Measurements from ENCODE around the gene ALB. TPM values are rescaled to one million over a fixed set of nuclear protein-coding genes. Genes with fewer than 3 reads are reported as not detected.

Gene ALB
- total RNA-seq, 1 donor from 2014 or later, result not detected

- no peak for DNase-seq (ENCODE audit: low spot score)
- intact Hi-C loops (cut with micrococcal nuclease), result no loop called here
- no peaks in the 10 kb centered on the region for H3K4me1 Mint-ChIP-seq (ENCODE audit: low read depth)
- no peaks in the 10 kb centered on the region for H3K9me3 Mint-ChIP-seq
- H3K27ac Mint-ChIP-seq, result no peak overlapping the region
- H3K27me3 Mint-ChIP-seq (ENCODE audit: insufficient read depth), result peaks cover 1% of the 10 kb centered on the region
- H3K4me3 Mint-ChIP-seq, result no peak overlapping the region
- H3K36me3 Mint-ChIP-seq (ENCODE audit: low read depth), result no peaks in the 10 kb centered on the region
Measured at GRCh38 chr4:73411731-73412414, 7.8 kb downstream of the ALB start.

GRCh38 chr4:73413294-73413755 lies 9.2 kb downstream of the ALB start:
- H3K36me3 Mint-ChIP-seq (ENCODE audit: low read depth), result no peaks in the 10 kb centered on the region
- H3K4me1 Mint-ChIP-seq (ENCODE audit: low read depth), result no peaks in the 10 kb centered on the region
- H3K27me3 Mint-ChIP-seq (ENCODE audit: insufficient read depth), result peaks cover 1% of the 10 kb centered on the region
- no peaks in the 10 kb centered on the region for H3K9me3 Mint-ChIP-seq
- no peak for DNase-seq (ENCODE audit: low spot score)
- H3K4me3 Mint-ChIP-seq, result no peak overlapping the region
- H3K27ac Mint-ChIP-seq, result no peak overlapping the region
- intact Hi-C loops (cut with micrococcal nuclease), result no loop called here

GRCh38 chr4:73414936-73415271 lies 10.8 kb downstream of the ALB start:
- intact Hi-C loops (cut with micrococcal nuclease), result no loop called here
- H3K4me1 Mint-ChIP-seq (ENCODE audit: low read depth), result no peaks in the 10 kb centered on the region
- no peaks in the 10 kb centered on the region for H3K36me3 Mint-ChIP-seq (ENCODE audit: low read depth)
- peaks cover 1% of the 10 kb centered on the region for H3K27me3 Mint-ChIP-seq (ENCODE audit: insufficient read depth)
- no peak overlapping the region for H3K27ac Mint-ChIP-seq
- no peaks in the 10 kb centered on the region for H3K9me3 Mint-ChIP-seq
- DNase-seq (ENCODE audit: low spot score), result no peak
- no peak overlapping the region for H3K4me3 Mint-ChIP-seq

GRCh38 chr4:73415807-73416238 lies 11.7 kb downstream of the ALB start:
- Mint-ChIP-seq H3K27me3 (ENCODE audit: insufficient read depth) (peaks cover 1% of the 10 kb centered on the region), H3K9me3 (no peaks in the 10 kb centered on the region), H3K27ac (no peak overlapping the region), H3K4me1 (ENCODE audit: low read depth) (no peaks in the 10 kb centered on the region), H3K36me3 (ENCODE audit: low read depth) (no peaks in the 10 kb centered on the region), H3K4me3 (no peak overlapping the region)
- DNase-seq (ENCODE audit: low spot score), result no peak
- intact Hi-C loops (cut with micrococcal nuclease), result no loop called here

- intact Hi-C loops (cut with micrococcal nuclease), result no loop called here
- no peak overlapping the region for H3K4me3 Mint-ChIP-seq
- H3K4me1 Mint-ChIP-seq (ENCODE audit: low read depth), result no peaks in the 10 kb centered on the region
- no peaks in the 10 kb centered on the region for H3K36me3 Mint-ChIP-seq (ENCODE audit: low read depth)
- H3K9me3 Mint-ChIP-seq, result no peaks in the 10 kb centered on the region
- no peak overlapping the region for H3K27ac Mint-ChIP-seq
- DNase-seq (ENCODE audit: low spot score), result no peak
- peaks cover 3% of the 10 kb centered on the region for H3K27me3 Mint-ChIP-seq (ENCODE audit: insufficient read depth)
Measured at GRCh38 chr4:73416423-73417087, 12.5 kb downstream of the ALB start.

GRCh38 chr4:73417342-73417741 lies 13.3 kb downstream of the ALB start:
- H3K4me1 Mint-ChIP-seq (ENCODE audit: low read depth), result no peaks in the 10 kb centered on the region
- no peaks in the 10 kb centered on the region for H3K9me3 Mint-ChIP-seq
- H3K27me3 Mint-ChIP-seq (ENCODE audit: insufficient read depth), result peaks cover 3% of the 10 kb centered on the region
- no peak overlapping the region for H3K27ac Mint-ChIP-seq
- H3K4me3 Mint-ChIP-seq, result no peak overlapping the region
- intact Hi-C loops (cut with micrococcal nuclease), result no loop called here
- DNase-seq (ENCODE audit: low spot score), result no peak
- H3K36me3 Mint-ChIP-seq (ENCODE audit: low read depth), result no peaks in the 10 kb centered on the region

GRCh38 chr4:73417973-73418372 lies 13.9 kb downstream of the ALB start:
- H3K9me3 Mint-ChIP-seq, result no peaks in the 10 kb centered on the region
- H3K27ac Mint-ChIP-seq, result no peak overlapping the region
- DNase-seq (ENCODE audit: low spot score), result no peak
- no peaks in the 10 kb centered on the region for H3K4me1 Mint-ChIP-seq (ENCODE audit: low read depth)
- H3K4me3 Mint-ChIP-seq, result no peak overlapping the region
- no peaks in the 10 kb centered on the region for H3K36me3 Mint-ChIP-seq (ENCODE audit: low read depth)
- intact Hi-C loops (cut with micrococcal nuclease), result no loop called here
- H3K27me3 Mint-ChIP-seq (ENCODE audit: insufficient read depth), result peaks cover 5% of the 10 kb centered on the region

- intact Hi-C loops (cut with micrococcal nuclease), result no loop called here
- no peak for DNase-seq (ENCODE audit: low spot score)
- H3K27me3 Mint-ChIP-seq (ENCODE audit: insufficient read depth), result peaks cover 5% of the 10 kb centered on the region
- H3K4me1 Mint-ChIP-seq (ENCODE audit: low read depth), result no peaks in the 10 kb centered on the region
- H3K4me3 Mint-ChIP-seq, result no peak overlapping the region
- H3K36me3 Mint-ChIP-seq (ENCODE audit: low read depth), result no peaks in the 10 kb centered on the region
- no peaks in the 10 kb centered on the region for H3K9me3 Mint-ChIP-seq
- no peak overlapping the region for H3K27ac Mint-ChIP-seq
Measured at GRCh38 chr4:73418677-73419076, 14.6 kb downstream of the ALB start.

- no peak for DNase-seq (ENCODE audit: low spot score)
- H3K36me3 Mint-ChIP-seq (ENCODE audit: low read depth), result no peaks in the 10 kb centered on the region
- no peaks in the 10 kb centered on the region for H3K4me1 Mint-ChIP-seq (ENCODE audit: low read depth)
- H3K9me3 Mint-ChIP-seq, result no peaks in the 10 kb centered on the region
- H3K4me3 Mint-ChIP-seq, result no peak overlapping the region
- intact Hi-C loops (cut with micrococcal nuclease), result no loop called here
- peaks cover 4% of the 10 kb centered on the region for H3K27me3 Mint-ChIP-seq (ENCODE audit: insufficient read depth)
- H3K27ac Mint-ChIP-seq, result no peak overlapping the region
Measured at GRCh38 chr4:73419106-73420038, 15.3 kb downstream of the ALB start.

- no peak overlapping the region for H3K4me3 Mint-ChIP-seq
- no peak for DNase-seq (ENCODE audit: low spot score)
- intact Hi-C loops (cut with micrococcal nuclease), result no loop called here
Measured at GRCh38 chr4:73420615-73421014, 16.5 kb downstream of the ALB start.

GRCh38 chr4:73421708-73422457 lies 17.8 kb downstream of the ALB start:
- H3K36me3 Mint-ChIP-seq (ENCODE audit: low read depth), result no peaks in the 10 kb centered on the region
- H3K4me1 Mint-ChIP-seq (ENCODE audit: low read depth), result no peaks in the 10 kb centered on the region
- H3K27me3 Mint-ChIP-seq (ENCODE audit: insufficient read depth), result peaks cover 4% of the 10 kb centered on the region
- intact Hi-C loops (cut with micrococcal nuclease), result no loop called here
- DNase-seq (ENCODE audit: low spot score), result no peak
- no peak overlapping the region for H3K4me3 Mint-ChIP-seq
- H3K9me3 Mint-ChIP-seq, result no peaks in the 10 kb centered on the region
- H3K27ac Mint-ChIP-seq, result no peak overlapping the region

More at GRCh38 chr4:73420615-73421014, 16.5 kb downstream of the ALB start:
- no peaks in the 10 kb centered on the region for H3K4me1 Mint-ChIP-seq (ENCODE audit: low read depth)
- no peaks in the 10 kb centered on the region for H3K9me3 Mint-ChIP-seq
- no peak overlapping the region for H3K27ac Mint-ChIP-seq
- peaks cover 4% of the 10 kb centered on the region for H3K27me3 Mint-ChIP-seq (ENCODE audit: insufficient read depth)
- H3K36me3 Mint-ChIP-seq (ENCODE audit: low read depth), result no peaks in the 10 kb centered on the region

GRCh38 chr4:73422458-73422752 lies 18.3 kb downstream of the ALB start:
- H3K27ac Mint-ChIP-seq, result no peak overlapping the region
- H3K27me3 Mint-ChIP-seq (ENCODE audit: insufficient read depth), result peaks cover 4% of the 10 kb centered on the region
- H3K4me1 Mint-ChIP-seq (ENCODE audit: low read depth), result no peaks in the 10 kb centered on the region
- H3K36me3 Mint-ChIP-seq (ENCODE audit: low read depth), result no peaks in the 10 kb centered on the region
- intact Hi-C loops (cut with micrococcal nuclease), result no loop called here
- no peak overlapping the region for H3K4me3 Mint-ChIP-seq
- no peak for DNase-seq (ENCODE audit: low spot score)
- no peaks in the 10 kb centered on the region for H3K9me3 Mint-ChIP-seq

Measured in activated T-helper 1 cell treated with anti-CD3 and anti-CD28 coated beads, Interleukin-12 subunit alpha, Interleukin-12 subunit beta, Interleukin-2, Interleukin-4 antibody, amounts not matched to agents 30 ng/mL and 10 ng/mL and 1 ng/mL, durations not matched to agents 14 hours and 24 hours and 36 hours (primary cell).